Neuronal stem cell (in vitro differentiated cells): Measurements from ENCODE around the gene GMFB.

Source experiments
- DNase-seq: peaks from one replicate; pipeline ENCODE4 v3.0.0-alpha.2; 2013; ENCODE audit warnings: low spot score
- H2AFZ ChIP-seq: one replicate; pipeline ENCODE4 v1.6.1; 2013; ENCODE audit warnings: mild to moderate bottlenecking, low read length, inconsistent platforms
- H2AK5ac ChIP-seq: 2 replicates; pipeline ENCODE4 v1.6.1; 2013; ENCODE audit warnings: low read depth, mild to moderate bottlenecking, inconsistent platforms, low read length, moderate library complexity, mixed read lengths
- H2BK120ac ChIP-seq: 2 replicates; pipeline ENCODE4 v1.6.1; 2013; ENCODE audit warnings: low read depth, mild to moderate bottlenecking, inconsistent platforms, low read length, moderate library complexity, mixed read lengths
- H2BK12ac ChIP-seq: one replicate; pipeline ENCODE4 v1.6.1; 2013; ENCODE audit warnings: low read length, inconsistent platforms
- H2BK15ac ChIP-seq: 2 replicates; pipeline ENCODE4 v1.6.1; 2013; ENCODE audit warnings: mild to moderate bottlenecking, low read length, inconsistent platforms, mixed read lengths
- H2BK5ac ChIP-seq: one replicate; pipeline ENCODE4 v1.6.1; 2013; ENCODE audit warnings: inconsistent platforms, mild to moderate bottlenecking, low read length, moderate library complexity
- H3K14ac ChIP-seq: one replicate; pipeline ENCODE4 v1.6.1; 2013; ENCODE audit warnings: low read length, inconsistent platforms
- H3K18ac ChIP-seq: 2 replicates; pipeline ENCODE4 v1.6.1; 2013; ENCODE audit warnings: low read length, inconsistent platforms
- H3K23ac ChIP-seq: 2 replicates; pipeline ENCODE4 v1.6.1; 2013; ENCODE audit warnings: low read depth, mild to moderate bottlenecking, mixed read lengths, low read length, inconsistent platforms; ENCODE audit not compliant: poor library complexity
- H3K27ac ChIP-seq: replicated peaks from 3 replicates; pipeline ENCODE4 v1.5.1; 2013; ENCODE audit warnings: low read length, inconsistent platforms
- H3K27me3 ChIP-seq, 3 experiments: 2 replicates each; pipeline ENCODE4 v1.6.1; 2013; ENCODE audit warnings: low read length in 3 of 3, mild to moderate bottlenecking in 2 of 3, inconsistent platforms in 1 of 3, low read depth in 1 of 3, mixed read lengths in 1 of 3, moderate library complexity in 1 of 3; ENCODE audit not compliant: control insufficient read depth in 3 of 3, insufficient read depth in 3 of 3
- H3K36me3 ChIP-seq, 2 donors: replicated peaks in 1 of 2; 2 replicates each; pipeline ENCODE4 v1.6.1; 2013; ENCODE audit warnings: low read length in 2 of 2; ENCODE audit not compliant: control insufficient read depth in 2 of 2, insufficient read depth in 2 of 2
- H3K4ac ChIP-seq: 2 replicates; pipeline ENCODE4 v1.6.1; 2013; ENCODE audit warnings: inconsistent platforms, mild to moderate bottlenecking, low read length, moderate library complexity
- H3K4me1 ChIP-seq, 2 donors: 1 replicate in 1 of 2; 2 replicates in 1 of 2; pipeline ENCODE4 v1.6.1; 2013; ENCODE audit warnings: low read length in 2 of 2, low read depth in 1 of 2; ENCODE audit not compliant: control insufficient read depth in 2 of 2, insufficient read depth in 1 of 2
- H3K4me2 ChIP-seq: one replicate; pipeline ENCODE4 v1.6.1; 2013; ENCODE audit warnings: mild to moderate bottlenecking, low read length, inconsistent platforms; ENCODE audit not compliant: insufficient read depth, poor library complexity, severe bottlenecking
- H3K4me3 ChIP-seq, 2 donors: 2 replicates each; pipeline ENCODE4 v1.5.1; 2013; ENCODE audit warnings: low read length in 2 of 2, mild to moderate bottlenecking in 2 of 2, inconsistent platforms in 1 of 2, moderate library complexity in 1 of 2
- H3K79me1 ChIP-seq: one replicate; pipeline ENCODE4 v1.6.1; 2013; ENCODE audit warnings: low read depth, mild to moderate bottlenecking, inconsistent platforms, low read length, moderate library complexity
- H3K9ac ChIP-seq: one replicate; pipeline ENCODE4 v1.6.1; 2013; ENCODE audit warnings: mild to moderate bottlenecking, low read depth, low read length, inconsistent platforms; ENCODE audit not compliant: poor library complexity
- H3K9me3 ChIP-seq, 2 donors: replicated peaks in 1 of 2; 2 replicates each; pipeline versions ENCODE3 to v1.6.1; 2013; ENCODE audit warnings: low read length in 2 of 2, mild to moderate bottlenecking in 2 of 2, inconsistent platforms in 1 of 2, low read depth in 1 of 2, mixed read lengths in 1 of 2, moderate library complexity in 1 of 2; ENCODE audit not compliant: control insufficient read depth in 2 of 2, insufficient read depth in 1 of 2
- H4K8ac ChIP-seq: one replicate; pipeline ENCODE4 v1.6.1; 2013; ENCODE audit warnings: low read depth, mild to moderate bottlenecking, inconsistent platforms, low read length, moderate library complexity
- H4K91ac ChIP-seq: one replicate; pipeline ENCODE4 v1.6.1; 2013; ENCODE audit warnings: low read length, low read depth, mild to moderate bottlenecking, inconsistent platforms; ENCODE audit not compliant: poor library complexity
- WGBS, 2 donors: extraction: QIAGEN DNeasy Blood & Tissue Kit; methylation state at CpG; one replicate each; pipeline ENCODE4 v1.1.7; 2013; ENCODE audit warnings: missing lambda C conversion rate in 2 of 2, mixed read lengths in 1 of 2; ENCODE audit not compliant: insufficient read length in 2 of 2, insufficient replicate concordance in 1 of 2; ENCODE audit errors: extremely low coverage in 2 of 2; 5-methylcytosine and 5-hydroxymethylcytosine counted together

The GMFB gene

DNA sequence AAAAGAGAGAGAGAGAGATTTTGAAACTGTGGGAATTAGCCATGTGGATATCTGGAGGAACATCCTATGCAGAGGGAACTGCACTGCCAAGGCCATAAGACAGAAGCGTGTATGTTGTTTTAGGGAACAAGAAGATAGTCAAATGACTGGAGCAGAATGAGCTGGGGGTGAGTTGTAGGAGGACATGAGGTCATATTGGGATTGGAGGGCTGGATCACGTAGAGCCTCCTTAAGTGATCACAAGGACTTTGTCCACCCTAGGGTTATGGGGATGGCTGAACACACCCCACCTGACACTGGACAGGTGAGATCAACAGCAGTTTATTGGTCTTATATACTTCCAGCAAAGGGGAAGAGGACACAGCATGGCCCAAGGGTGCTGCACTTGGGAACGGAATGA is 12.7 kb upstream of the GMFB start:
- peaks cover 0 to 14% (median 0%) of the 10 kb centered on the region in 3 experiments for H3K27me3 ChIP-seq
- no peak for DNase-seq
- H2BK12ac ChIP-seq, result no peak overlapping the region
- no peak overlapping the region for H3K23ac ChIP-seq
- H3K4me3 ChIP-seq, result no peak overlapping the region
- H3K27ac ChIP-seq, result no peak overlapping the region
- no peaks in the 10 kb centered on the region for H3K79me1 ChIP-seq
- H3K4me1 ChIP-seq, result no peaks in the 10 kb centered on the region
- no peak overlapping the region for H4K91ac ChIP-seq
- H3K4ac ChIP-seq, result no peak overlapping the region
- H3K4me2 ChIP-seq, result no peak overlapping the region
- H2AFZ ChIP-seq, result no peak overlapping the region
- H2BK15ac ChIP-seq, result no peak overlapping the region
- H3K9ac ChIP-seq, result no peak overlapping the region
- H3K36me3 ChIP-seq, result no peaks in the 10 kb centered on the region
- H2BK120ac ChIP-seq, result no peak overlapping the region
- no peak overlapping the region for H2BK5ac ChIP-seq
- no CpG with 5 or more reads among the region's 3 CpGs for WGBS, 2 donors
- no peaks in the 10 kb centered on the region for H3K9me3 ChIP-seq
- no peak overlapping the region for H2AK5ac ChIP-seq
- no peak overlapping the region for H3K18ac ChIP-seq
- no peak overlapping the region for H3K14ac ChIP-seq
- H4K8ac ChIP-seq, result no peak overlapping the region

DNA sequence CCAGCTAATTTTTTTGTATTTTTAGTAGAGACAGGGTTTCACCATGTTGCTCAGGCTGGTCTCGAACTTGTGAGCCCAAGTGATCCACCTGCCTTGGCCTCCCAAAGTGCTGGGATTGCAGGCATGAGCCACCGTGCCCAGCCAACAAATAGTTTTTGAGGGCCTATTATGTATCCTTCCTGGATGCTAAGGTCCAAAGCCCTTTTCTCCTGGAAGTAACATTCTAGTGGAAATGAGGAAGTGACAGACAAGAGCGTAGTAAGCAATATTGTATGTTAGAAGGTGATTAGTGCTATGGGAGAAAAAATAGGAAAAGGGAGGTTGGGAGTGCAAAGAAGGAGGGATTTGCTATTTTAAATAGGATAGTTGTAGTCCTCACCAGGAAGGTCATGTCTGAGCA is 12.0 kb upstream of the GMFB start:
- no peak overlapping the region for H2BK15ac ChIP-seq
- H3K27me3 ChIP-seq, result peaks cover 0 to 11% (median 0%) of the 10 kb centered on the region in 3 experiments
- no peaks in the 10 kb centered on the region for H3K36me3 ChIP-seq
- H3K4me3 ChIP-seq, result no peak overlapping the region
- no peak overlapping the region for H3K14ac ChIP-seq
- no peak overlapping the region for H2BK12ac ChIP-seq
- H3K9ac ChIP-seq, result no peak overlapping the region
- H3K4me1 ChIP-seq, result no peaks in the 10 kb centered on the region
- H2AK5ac ChIP-seq, result no peak overlapping the region
- H3K27ac ChIP-seq, result no peak overlapping the region
- no peak overlapping the region for H4K8ac ChIP-seq
- no peak overlapping the region for H2AFZ ChIP-seq
- no peak overlapping the region for H3K18ac ChIP-seq
- no peaks in the 10 kb centered on the region for H3K79me1 ChIP-seq
- no peak overlapping the region for H3K4ac ChIP-seq
- no peak overlapping the region for H2BK5ac ChIP-seq
- no peak overlapping the region for H2BK120ac ChIP-seq
- H4K91ac ChIP-seq, result no peak overlapping the region
- no peak for DNase-seq
- H3K4me2 ChIP-seq, result no peak overlapping the region
- no CpG with 5 or more reads among the region's 3 CpGs for WGBS, 2 donors
- no peaks in the 10 kb centered on the region for H3K9me3 ChIP-seq
- no peak overlapping the region for H3K23ac ChIP-seq

DNA sequence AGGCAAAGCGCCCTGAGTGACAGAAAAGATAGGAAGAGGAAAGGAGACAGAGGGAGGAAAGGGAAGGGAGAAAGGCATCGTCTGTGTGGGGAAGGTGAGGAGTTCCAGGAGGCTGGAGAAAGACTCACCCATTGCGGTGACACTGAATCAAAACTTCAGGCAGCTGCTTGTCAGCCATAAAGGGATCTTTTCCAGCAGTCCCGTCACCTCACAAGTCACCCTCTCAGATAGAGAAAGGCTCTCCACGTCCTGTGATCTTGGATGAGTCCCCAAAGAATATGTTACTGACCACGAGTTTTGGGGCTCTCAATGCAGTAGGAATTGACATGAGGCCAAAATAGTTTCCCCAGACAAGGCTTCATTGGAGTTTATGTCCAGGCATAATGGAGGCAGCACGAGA is 9.8 kb upstream of the GMFB start:
- Histone ChIP-seq H3K23ac (no peak overlapping the region), H3K9ac (no peak overlapping the region), H2BK12ac (no peak overlapping the region), H3K18ac (no peak overlapping the region), H3K14ac (no peak overlapping the region), H3K27ac (no peak overlapping the region), H2AK5ac (no peak overlapping the region), H3K9me3 (no peaks in the 10 kb centered on the region), H3K27me3 (peaks cover 0 to 8% (median 0%) of the 10 kb centered on the region in 3 experiments), H3K4me2 (no peak overlapping the region), H3K79me1 (no peaks in the 10 kb centered on the region), H2BK120ac (no peak overlapping the region), H4K91ac (no peak overlapping the region), H2BK5ac (no peak overlapping the region), H3K4ac (peak overlapping the region; percentile 6), H2AFZ (no peak overlapping the region), H3K36me3 (no peaks in the 10 kb centered on the region), H3K4me3 (no peak overlapping the region), H4K8ac (no peak overlapping the region), H3K4me1 (no peaks in the 10 kb centered on the region), H2BK15ac (no peak overlapping the region)
- DNase-seq, result no peak
- WGBS, 2 donors, result no CpG with 5 or more reads among the region's 7 CpGs

DNA sequence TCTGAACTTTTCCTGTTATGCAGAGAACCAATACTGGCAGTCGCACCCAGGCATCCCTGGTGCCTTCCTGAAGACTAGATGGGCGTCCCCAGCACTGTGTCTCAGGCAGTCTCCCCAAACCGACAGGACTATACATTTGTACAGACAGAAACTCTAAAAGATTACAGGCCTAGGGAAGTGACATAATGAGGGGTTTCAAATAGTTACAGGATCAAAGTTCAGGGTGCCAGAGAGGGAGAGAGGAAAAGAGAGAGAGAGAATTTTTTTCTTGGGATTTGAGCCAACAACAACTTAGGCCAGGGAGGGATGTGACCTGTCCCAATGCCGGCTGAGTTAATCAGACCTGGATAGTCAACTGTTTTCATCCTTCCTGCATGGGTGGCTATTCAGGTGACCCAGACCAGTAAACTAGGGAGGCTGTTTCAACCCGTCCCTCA is 9.3 kb upstream of the GMFB start:
- Histone ChIP-seq H2BK120ac (no peak overlapping the region), H3K9me3 (no peaks in the 10 kb centered on the region), H3K27ac (no peak overlapping the region), H3K9ac (no peak overlapping the region), H2AFZ (no peak overlapping the region), H4K91ac (no peak overlapping the region), H3K4me3 (no peak overlapping the region), H2AK5ac (no peak overlapping the region), H2BK5ac (no peak overlapping the region), H3K4me1 (peaks cover 0 to under 1% of the 10 kb centered on the region in 2 donors), H3K23ac (no peak overlapping the region), H3K4me2 (no peak overlapping the region), H3K36me3 (no peaks in the 10 kb centered on the region), H3K14ac (no peak overlapping the region), H2BK12ac (no peak overlapping the region), H3K4ac (peak overlapping the region; percentile 6), H3K27me3 (peaks cover 0 to 8% (median 0%) of the 10 kb centered on the region in 3 experiments), H3K18ac (no peak overlapping the region), H4K8ac (no peak overlapping the region), H3K79me1 (no peaks in the 10 kb centered on the region), H2BK15ac (no peak overlapping the region)
- DNase-seq, result no peak
- no CpG with 5 or more reads among the region's 5 CpGs for WGBS, 2 donors
